ENCODE measurements around the gene KPNA1. TPM values are rescaled to one million over a fixed set of nuclear protein-coding genes. Genes with fewer than 3 reads are reported as not detected.

Gene KPNA1
- total RNA-seq, 2 experiments from 2014 or later, result 45.2 to 65.6 TPM

GRCh38 chr3:122395582-122395981, 119.2 kb downstream of the KPNA1 start:
- CTCF ChIA-PET, result interaction anchor here (1.3 kb wide), 1 partner anchor 11 kb away, joined by 5 read pairs; the partner anchor contains the start of gene FAM162A
- peaks cover 30% of the 10 kb centered on the region for H3K4me1 Mint-ChIP-seq
- ATAC-seq (peak; percentile 33), DNase-seq (no peak)
- no peaks in the 10 kb centered on the region for H3K9me3 Mint-ChIP-seq (ENCODE audit: low read depth)
- no peaks in the 10 kb centered on the region for H3K27me3 Mint-ChIP-seq
- no peak overlapping the region for H3K4me3 Mint-ChIP-seq
- H3K36me3 Mint-ChIP-seq, result peaks cover 20% of the 10 kb centered on the region
- no peak overlapping the region for H3K27ac Mint-ChIP-seq

GRCh38 chr3:122394173-122394572, 120.6 kb downstream of the KPNA1 start:
- no peak overlapping the region for H3K4me3 Mint-ChIP-seq
- no peak for ATAC-seq
- no peaks in the 10 kb centered on the region for H3K9me3 Mint-ChIP-seq (ENCODE audit: low read depth)
- peaks cover 30% of the 10 kb centered on the region for H3K4me1 Mint-ChIP-seq
- no peak for DNase-seq
- no peak overlapping the region for H3K27ac Mint-ChIP-seq
- no peaks in the 10 kb centered on the region for H3K27me3 Mint-ChIP-seq
- H3K36me3 Mint-ChIP-seq, result peaks cover 11% of the 10 kb centered on the region
- CTCF ChIA-PET, result interaction anchor here (1.2 to 2.4 kb wide), 7 partner anchors 11 to 285 kb away, joined by 3 to 32 read pairs (median 4); partner anchors contain the start of genes FAM162A, MIX23 and WDR5B

DNA sequence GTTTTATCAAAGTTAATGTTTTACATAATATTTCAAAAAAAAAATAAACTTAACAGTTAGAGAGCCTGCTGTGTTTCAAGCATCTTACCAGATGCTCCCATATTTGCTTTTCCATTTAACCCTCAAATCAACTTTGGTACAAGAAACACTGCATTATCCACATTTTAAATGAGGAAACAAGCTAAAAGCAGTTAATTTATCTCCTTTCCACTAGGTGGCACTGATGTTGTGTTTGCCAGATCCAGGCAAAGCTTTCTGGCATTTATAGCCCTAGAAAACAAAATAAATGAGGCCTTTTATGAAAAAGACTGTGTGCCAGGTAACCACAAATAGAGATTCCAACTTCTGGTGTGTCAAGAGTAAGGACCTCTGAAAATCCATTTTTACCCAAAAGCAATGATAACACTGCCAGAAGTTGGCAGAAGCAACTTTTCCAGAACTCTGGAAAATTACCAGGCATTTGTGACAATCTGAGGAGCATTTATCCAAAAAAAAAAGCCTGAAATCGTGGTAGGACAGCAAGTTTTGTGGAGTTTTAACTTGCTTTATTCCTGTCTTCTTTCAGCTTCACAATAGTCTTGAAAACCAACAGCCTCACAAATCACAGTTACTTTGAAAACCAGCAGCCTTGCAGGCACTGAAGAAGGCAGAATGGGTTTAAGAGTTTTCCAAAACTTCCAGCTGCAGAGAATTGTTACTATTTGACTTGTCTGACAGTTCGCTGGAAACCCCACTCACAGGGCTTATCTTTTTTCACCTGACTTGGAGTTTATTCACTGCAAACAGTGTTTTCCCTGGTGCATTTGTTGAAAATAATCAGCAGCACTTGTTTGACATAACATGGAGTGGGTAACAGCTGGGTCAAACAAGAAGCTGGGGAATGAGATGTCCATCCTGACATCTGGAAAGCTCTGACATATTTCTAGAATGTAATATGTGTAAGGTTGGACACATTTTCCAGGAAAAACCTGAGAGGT, 121.6 kb downstream of the KPNA1 start:
- CTCF ChIA-PET, result interaction anchor here (0.6 to 2.4 kb wide), 20 partner anchors 9 to 401 kb away, joined by 3 to 32 read pairs (median 4); partner anchors contain the start of genes FAM162A, HSPBAP1, MIX23 and WDR5B
- Mint-ChIP-seq H3K27ac (no peak overlapping the region), H3K4me3 (no peak overlapping the region), H3K4me1 (peaks cover 37% of the 10 kb centered on the region), H3K36me3 (peaks cover 10% of the 10 kb centered on the region), H3K9me3 (ENCODE audit: low read depth) (no peaks in the 10 kb centered on the region), H3K27me3 (no peaks in the 10 kb centered on the region)
- no peak for DNase-seq
- no peak for ATAC-seq

GRCh38 chr3:122391681-122392446, 122.9 kb downstream of the KPNA1 start:
- ATAC-seq, result no peak
- no peaks in the 10 kb centered on the region for H3K27me3 Mint-ChIP-seq
- H3K9me3 Mint-ChIP-seq (ENCODE audit: low read depth), result no peaks in the 10 kb centered on the region
- H3K4me3 Mint-ChIP-seq, result no peak overlapping the region
- H3K27ac Mint-ChIP-seq, result no peak overlapping the region
- DNase-seq, result no peak
- H3K4me1 Mint-ChIP-seq, result peaks cover 44% of the 10 kb centered on the region
- CTCF ChIA-PET, result interaction anchor here (1.4 kb wide), 1 partner anchor 402 kb away, joined by 3 read pairs; the partner anchor contains the start of gene HSPBAP1
- H3K36me3 Mint-ChIP-seq, result peaks cover 16% of the 10 kb centered on the region

DNA sequence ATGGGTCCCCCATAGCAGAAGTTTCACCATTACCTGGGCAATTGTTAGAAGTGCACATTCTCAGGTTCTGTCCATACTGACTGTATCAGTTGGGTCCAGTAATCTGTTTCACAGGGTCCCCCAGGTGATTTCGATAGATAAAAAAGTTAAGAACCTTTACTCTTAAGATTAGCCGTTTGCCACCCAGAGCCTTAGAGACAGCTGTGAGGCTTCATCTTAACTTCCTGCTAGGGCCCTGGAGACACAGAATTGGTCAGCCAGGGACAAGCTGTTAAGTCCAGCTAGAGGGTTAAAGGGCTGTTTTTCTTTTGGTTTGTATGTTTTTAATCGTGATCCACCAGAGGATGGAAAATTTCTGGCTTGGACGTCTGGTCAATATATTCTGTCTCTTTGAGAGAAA, 124.1 kb downstream of the KPNA1 start:
- Mint-ChIP-seq H3K4me1 (peaks cover 48% of the 10 kb centered on the region), H3K9me3 (ENCODE audit: low read depth) (no peaks in the 10 kb centered on the region), H3K27me3 (no peaks in the 10 kb centered on the region), H3K36me3 (peaks cover 21% of the 10 kb centered on the region), H3K4me3 (no peak overlapping the region), H3K27ac (no peak overlapping the region)
- DNase-seq (no peak), ATAC-seq (no peak)
- CTCF ChIA-PET, result interaction anchor here (1.1 to 1.3 kb wide), 2 partner anchors 25 to 291 kb away, joined by 3 read pairs; partner anchors contain the start of gene WDR5B

GRCh38 chr3:122389892-122390291, 124.8 kb downstream of the KPNA1 start:
- DNase-seq (no peak), ATAC-seq (no peak)
- H3K4me1 Mint-ChIP-seq, result peaks cover 45% of the 10 kb centered on the region
- peaks cover 21% of the 10 kb centered on the region for H3K36me3 Mint-ChIP-seq
- H3K27me3 Mint-ChIP-seq, result no peaks in the 10 kb centered on the region
- no peaks in the 10 kb centered on the region for H3K9me3 Mint-ChIP-seq (ENCODE audit: low read depth)
- CTCF ChIA-PET, result interaction anchor here (1.3 kb wide), 1 partner anchor 292 kb away, joined by 3 read pairs; no protein-coding TSS in a partner anchor
- H3K27ac Mint-ChIP-seq, result no peak overlapping the region
- no peak overlapping the region for H3K4me3 Mint-ChIP-seq

DNA sequence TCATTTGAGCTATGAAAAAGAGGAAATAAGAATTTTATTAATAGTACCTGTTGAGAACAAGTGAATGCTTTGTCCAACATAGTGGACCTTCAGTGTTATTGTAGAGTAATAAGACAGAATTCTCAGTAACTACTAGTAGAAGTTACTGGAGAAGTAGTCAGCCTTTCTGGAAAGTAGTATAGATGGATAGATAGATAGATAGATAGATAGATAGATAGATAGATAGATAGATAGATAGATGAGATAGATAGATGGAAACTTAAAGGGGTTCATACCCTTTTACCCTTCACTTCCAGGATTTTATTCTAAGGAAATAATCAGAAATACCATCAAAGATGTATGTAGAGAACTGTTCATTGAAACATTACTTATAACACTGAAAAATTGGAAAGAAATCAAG, 125.5 kb downstream of the KPNA1 start:
- ATAC-seq, result no peak
- Mint-ChIP-seq H3K9me3 (ENCODE audit: low read depth) (no peaks in the 10 kb centered on the region), H3K4me1 (peaks cover 44% of the 10 kb centered on the region), H3K4me3 (no peak overlapping the region), H3K27ac (no peak overlapping the region), H3K36me3 (peaks cover 23% of the 10 kb centered on the region), H3K27me3 (no peaks in the 10 kb centered on the region)
- no peak for DNase-seq
- CTCF ChIA-PET, result no interaction called here

DNA sequence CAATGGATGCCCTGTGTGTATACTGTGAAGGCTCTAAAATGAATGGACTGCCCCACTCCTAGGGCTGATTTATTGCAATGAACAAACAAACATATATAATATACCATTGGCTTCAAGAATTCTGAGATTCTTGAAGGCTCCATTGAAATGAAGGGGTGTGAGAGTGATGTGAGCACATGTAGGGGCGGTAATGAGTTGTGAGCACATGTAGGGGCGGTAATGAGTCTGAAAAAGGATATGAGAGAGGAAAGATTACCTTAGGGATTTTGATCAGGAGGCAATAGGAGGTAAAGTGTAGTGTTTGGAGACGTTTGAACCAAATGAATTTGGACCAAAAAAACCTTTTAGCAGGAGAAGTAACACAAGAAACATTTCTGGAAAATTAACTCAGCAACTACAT, 127.0 kb downstream of the KPNA1 start:
- DNase-seq (no peak), ATAC-seq (no peak)
- peaks cover 16% of the 10 kb centered on the region for H3K36me3 Mint-ChIP-seq
- H3K27ac Mint-ChIP-seq, result no peak overlapping the region
- H3K27me3 Mint-ChIP-seq, result no peaks in the 10 kb centered on the region
- H3K4me1 Mint-ChIP-seq, result peaks cover 34% of the 10 kb centered on the region
- H3K9me3 Mint-ChIP-seq (ENCODE audit: low read depth), result no peaks in the 10 kb centered on the region
- CTCF ChIA-PET, result no interaction called here
- H3K4me3 Mint-ChIP-seq, result no peak overlapping the region

GRCh38 chr3:122383771-122384697, 130.7 kb downstream of the KPNA1 start, which contains the start of gene FAM162A:
Gene FAM162A, plus strand, starts transcription at chr3:122384182. Its CDS starts 84 bp downstream, at chr3:122384266.
- H3K9me3 Mint-ChIP-seq (ENCODE audit: low read depth), result no peaks in the 10 kb centered on the region
- peaks cover 16% of the 10 kb centered on the region for H3K36me3 Mint-ChIP-seq
- H3K27me3 Mint-ChIP-seq, result no peaks in the 10 kb centered on the region
- H3K4me1 Mint-ChIP-seq, result peaks cover 58% of the 10 kb centered on the region
- CTCF ChIA-PET, result interaction anchor here (0.6 to 4.5 kb wide), 33 partner anchors 9 to 838 kb away, joined by 3 to 32 read pairs (median 4); partner anchors contain the start of genes KPNA1, PARP14, POLQ and WDR5B
- ATAC-seq (peak; percentile 97), DNase-seq (peak; percentile 95)
- H3K27ac Mint-ChIP-seq, result peak within 1 kb of the TSS; percentile 92
- peak within 1 kb of the TSS; percentile 91 for H3K4me3 Mint-ChIP-seq

GRCh38 chr3:122382888-122383666, 131.7 kb downstream of the KPNA1 start, which contains the start of gene MIX23:
Gene MIX23, minus strand, starts transcription at chr3:122383231. Its CDS starts 7 bp downstream, at chr3:122383224.
- CTCF ChIA-PET, result interaction anchor here (1.1 to 4.5 kb wide), 8 partner anchors 10 to 838 kb away, joined by 3 to 32 read pairs (median 8); partner anchors contain the start of gene WDR5B
- no peaks in the 10 kb centered on the region for H3K9me3 Mint-ChIP-seq (ENCODE audit: low read depth)
- H3K4me1 Mint-ChIP-seq, result peaks cover 56% of the 10 kb centered on the region
- DNase-seq, result peak; percentile 91
- peak within 1 kb of the TSS; percentile 92 for H3K27ac Mint-ChIP-seq
- peak; percentile 66 for ATAC-seq
- peak within 1 kb of the TSS; percentile 91 for H3K4me3 Mint-ChIP-seq
- H3K27me3 Mint-ChIP-seq, result no peaks in the 10 kb centered on the region
- H3K36me3 Mint-ChIP-seq, result peaks cover 16% of the 10 kb centered on the region

GRCh38 chr3:122377975-122378374, 136.8 kb downstream of the KPNA1 start:
- no peaks in the 10 kb centered on the region for H3K27me3 Mint-ChIP-seq
- DNase-seq (no peak), ATAC-seq (no peak)
- H3K36me3 Mint-ChIP-seq, result peaks cover 22% of the 10 kb centered on the region
- H3K9me3 Mint-ChIP-seq (ENCODE audit: low read depth), result no peaks in the 10 kb centered on the region
- peak overlapping the region; percentile 21 for H3K27ac Mint-ChIP-seq
- H3K4me3 Mint-ChIP-seq, result no peak overlapping the region
- peaks cover 40% of the 10 kb centered on the region for H3K4me1 Mint-ChIP-seq
- CTCF ChIA-PET, result no interaction called here

Data from activated CD8-positive, alpha-beta memory T cell treated with anti-CD3 and anti-CD28 coated beads, Interleukin-2, amount 10 ng/mL, durations not matched to agents 7 days and 5 days (primary cell).